H1 (cell line): ENCODE results near the gene GANAB. TPM values are rescaled to one million over a fixed set of nuclear protein-coding genes. Genes with fewer than 3 reads are reported as not detected.

Experiments used
- BACH1 ChIP-seq: IDR thresholded peaks from 2 replicates; pipeline ENCODE4 v1.6.1; 2012; ENCODE audit warnings: low read length, improper control_type of control experiment
- CEBPB ChIP-seq: IDR thresholded peaks from 2 replicates; pipeline ENCODE4 v1.6.1; 2012; ENCODE audit warnings: low read depth, low read length
- CREB1 ChIP-seq: IDR thresholded peaks from 2 replicates; pipeline ENCODE4 v1.6.1; 2012; ENCODE audit warnings: inconsistent platforms
- E2F6 ChIP-seq: IDR thresholded peaks from 2 replicates; pipeline ENCODE4 v1.6.1; 2012; ENCODE audit warnings: inconsistent platforms
- EGR1 ChIP-seq: IDR thresholded peaks from 2 replicates; pipeline ENCODE4 v1.6.1; 2011; ENCODE audit warnings: low read depth, low read length, borderline replicate concordance
- EP300 ChIP-seq, 2 experiments: IDR thresholded peaks; 1 replicate in 1 of 2; 2 replicates in 1 of 2; pipeline ENCODE4 v1.6.1; 2011 to 2012; ENCODE audit warnings: low read depth in 2 of 2, low read length in 2 of 2, mild to moderate bottlenecking in 2 of 2, borderline replicate concordance in 1 of 2, inconsistent platforms in 1 of 2, moderate library complexity in 1 of 2
- EZH2 ChIP-seq: fragments of 200-600 bp; sonication (generic); IDR thresholded peaks from 2 replicates; pipeline ENCODE4 v1.7.1; 2012; ENCODE audit warnings: low read depth, mild to moderate bottlenecking, moderate library complexity, low read length, inconsistent platforms; ENCODE audit not compliant: severe bottlenecking
- KDM5A ChIP-seq: fragments of 200-600 bp; IDR thresholded peaks from 2 replicates; pipeline ENCODE4 v1.7.1; 2012; ENCODE audit warnings: mild to moderate bottlenecking, low read length, inconsistent platforms, mixed read lengths
- PHF8 ChIP-seq: fragments of 200-600 bp; sonication (generic); conservative IDR thresholded peaks from 2 replicates; pipeline ENCODE4 v1.7.1; 2012; ENCODE audit warnings: low read depth, mild to moderate bottlenecking, inconsistent platforms, low read length, moderate library complexity
- POLR2A ChIP-seq, 2 experiments: IDR thresholded peaks; 1 replicate in 1 of 2; 2 replicates in 1 of 2; pipeline ENCODE4 v1.6.1; 2011; ENCODE audit warnings: low read depth in 2 of 2, low read length in 2 of 2, mild to moderate bottlenecking in 2 of 2; ENCODE audit errors: control extremely low read depth in 1 of 2
- RBBP5 ChIP-seq: IDR thresholded peaks from 2 replicates; pipeline ENCODE4 v1.7.1; 2012; ENCODE audit warnings: low read depth, mild to moderate bottlenecking, inconsistent platforms, low read length, moderate library complexity, borderline replicate concordance
- RFX5 ChIP-seq: IDR thresholded peaks from 2 replicates; pipeline ENCODE4 v1.6.1; 2011; ENCODE audit warnings: low read depth, low read length, improper control_type of control experiment, borderline replicate concordance
- SIN3A ChIP-seq, 2 experiments: IDR thresholded peaks in 1 of 2; conservative IDR thresholded peaks in 1 of 2; 2 replicates each; pipeline ENCODE4 v1.6.1; 2011 to 2012; ENCODE audit warnings: low read length in 2 of 2, improper control_type of control experiment in 1 of 2, low read depth in 1 of 2, mild to moderate bottlenecking in 1 of 2
- SUZ12 ChIP-seq: fragments of 200-600 bp; sonication (generic); IDR thresholded peaks from 2 replicates; pipeline ENCODE4 v1.6.1; 2012; ENCODE audit warnings: mild to moderate bottlenecking, inconsistent platforms, low read length, moderate library complexity, mixed read lengths
- TAF7 ChIP-seq: optimal IDR thresholded peaks from 2 replicates; pipeline ENCODE3; 2011; ENCODE audit warnings: low read depth, mild to moderate bottlenecking, inconsistent platforms, low read length, moderate library complexity, borderline replicate concordance
- TBP ChIP-seq: IDR thresholded peaks from 2 replicates; pipeline ENCODE4 v1.6.1; 2011; ENCODE audit warnings: low read depth, low read length, improper control_type of control experiment
- TCF12 ChIP-seq: IDR thresholded peaks from 2 replicates; pipeline ENCODE4 v1.6.1; 2011; ENCODE audit warnings: low read depth, mild to moderate bottlenecking, low read length
- USF2 ChIP-seq: IDR thresholded peaks from 2 replicates; pipeline ENCODE4 v1.6.1; 2011; ENCODE audit warnings: low read length, improper control_type of control experiment
- ZNF274 ChIP-seq: IDR thresholded peaks from 2 replicates; pipeline ENCODE4 v1.7.0; 2012; ENCODE audit warnings: low read length, borderline replicate concordance; ENCODE audit errors: extremely low read depth
- polyA plus RNA-seq, 7 experiments: library from polyadenylated mRNA; depleted of rRNA in 3 of 7; stranded (reverse) in 5 of 7; unstranded in 2 of 7; fragments of >200 nt in 5 of 7; fragments of 200-250 nt in 2 of 7; gene quantifications; 1 replicate in 5 of 7; 2 replicates in 1 of 7; 4 replicates in 1 of 7; pipeline versions ENCODE4 v1.2.1 to v1.2.3, GENCODE V29; 2011 to 2013; ENCODE audit warnings: missing spikeins in 2 of 7, mixed read lengths in 2 of 7
- total RNA-seq: library from RNA; stranded (reverse); fragmentation: NEBNext Ultra II Directional; extraction: Animal tissue kit (Norgen Biotek cat#: 25700); gene quantifications from 2 replicates; pipeline ENCODE4 v1.2.1, GENCODE V29; 2021
- TF ChIP-seq, protein P1 (sequence below): IDR thresholded peaks from 2 replicates; pipeline ENCODE4 v1.6.1; 2012; ENCODE audit warnings: low read length, inconsistent platforms
- TF ChIP-seq, protein P2 (sequence below): IDR thresholded peaks from 2 replicates; pipeline ENCODE4 v1.6.1; 2012; ENCODE audit warnings: inconsistent platforms

Gene GANAB
- total and polyA plus RNA-seq, 2 of the 8 experiments (the other 6 are each of a cell fraction or from before 2014, with no cell fraction given): 289 to 330 TPM

- peak; percentile 33; the same call in 1 of the 2 replicates for TF ChIP-seq USF2
- TF ChIP-seq TAF7: peak; percentile 96
- peak; percentile 73; the same call in 1 of the 2 replicates for TF ChIP-seq BACH1
- TF ChIP-seq TBP: peak; percentile 98
- TF ChIP-seq, protein P1, sequence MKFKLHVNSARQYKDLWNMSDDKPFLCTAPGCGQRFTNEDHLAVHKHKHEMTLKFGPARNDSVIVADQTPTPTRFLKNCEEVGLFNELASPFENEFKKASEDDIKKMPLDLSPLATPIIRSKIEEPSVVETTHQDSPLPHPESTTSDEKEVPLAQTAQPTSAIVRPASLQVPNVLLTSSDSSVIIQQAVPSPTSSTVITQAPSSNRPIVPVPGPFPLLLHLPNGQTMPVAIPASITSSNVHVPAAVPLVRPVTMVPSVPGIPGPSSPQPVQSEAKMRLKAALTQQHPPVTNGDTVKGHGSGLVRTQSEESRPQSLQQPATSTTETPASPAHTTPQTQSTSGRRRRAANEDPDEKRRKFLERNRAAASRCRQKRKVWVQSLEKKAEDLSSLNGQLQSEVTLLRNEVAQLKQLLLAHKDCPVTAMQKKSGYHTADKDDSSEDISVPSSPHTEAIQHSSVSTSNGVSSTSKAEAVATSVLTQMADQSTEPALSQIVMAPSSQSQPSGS: no peak; the same call in 1 of the 2 replicates
- TF ChIP-seq RBBP5: no peak
- peak; percentile 68 for TF ChIP-seq EGR1
- peak in 1 of 2 experiments; percentile 71; a peak in 1 of 3 replicates for TF ChIP-seq EP300 (IDR thresholded peaks at IDR 0.05; ENCODE audit: borderline replicate concordance in 1 of 2, low read depth in 2 of 2, low read length in 2 of 2)
- TF ChIP-seq SIN3A (conservative IDR thresholded peaks at IDR 0.05 in 1 of 2, IDR thresholded peaks at IDR 0.05 in 1 of 2; ENCODE audit: low read depth in 1 of 2, low read length in 2 of 2): peak in 1 of 2 experiments; percentile 52; a peak in 3 of 4 replicates
- no peak for TF ChIP-seq EZH2
- no peak; the same call in 1 of the 2 replicates for TF ChIP-seq E2F6
- TF ChIP-seq CEBPB: no peak
- TF ChIP-seq, protein P2, sequence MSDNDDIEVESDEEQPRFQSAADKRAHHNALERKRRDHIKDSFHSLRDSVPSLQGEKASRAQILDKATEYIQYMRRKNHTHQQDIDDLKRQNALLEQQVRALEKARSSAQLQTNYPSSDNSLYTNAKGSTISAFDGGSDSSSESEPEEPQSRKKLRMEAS: peak; percentile 4; the same call in 1 of the 2 replicates
- TF ChIP-seq CREB1: no peak
- no peak for TF ChIP-seq SUZ12
- peak; percentile 100 for TF ChIP-seq POLR2A (IDR thresholded peaks at IDR 0.05; ENCODE audit: control extremely low read depth in 1 of 2, low read depth in 2 of 2, low read length in 2 of 2)
- TF ChIP-seq PHF8: peak; percentile 85
- TF ChIP-seq ZNF274: no peak
- no peak for TF ChIP-seq TCF12
- 0 out of 2 replicates have a peak, but pooled peaks have one; percentile 32 for TF ChIP-seq KDM5A
- no peak for TF ChIP-seq RFX5
Measured at GRCh38 chr11:62665075-62665598, 18.7 kb upstream of the GANAB start, which contains the start of the genes C11orf98 and CSKMT (continued).
